Activated naive CD8-positive, alpha-beta T cell (primary cell): Measurements from ENCODE around the gene TGFB3.
A peak's percentile ranks its signal among the peaks of the same experiment; 100 is the strongest.

Experiments used
- H3K27ac Mint-ChIP-seq: one replicate; pipeline ENCODE4 v1.8.0; 2021; ENCODE audit warnings: mixed read lengths
- H3K27me3 Mint-ChIP-seq: one replicate; pipeline ENCODE4 v1.8.0; 2021; ENCODE audit warnings: mixed read lengths
- H3K36me3 Mint-ChIP-seq: one replicate; pipeline ENCODE4 v1.8.0; 2021; ENCODE audit warnings: mixed read lengths
- H3K4me1 Mint-ChIP-seq: one replicate; pipeline ENCODE4 v1.8.0; 2021; ENCODE audit warnings: low read depth, mixed read lengths
- H3K4me3 Mint-ChIP-seq: one replicate; pipeline ENCODE4 v1.8.0; 2021; ENCODE audit warnings: mild to moderate bottlenecking, mixed read lengths
- H3K9me3 Mint-ChIP-seq: one replicate; pipeline ENCODE4 v1.8.0; 2021; ENCODE audit warnings: low read depth, mixed read lengths

The TGFB3 gene

GRCh38 chr14:75979071-75979571 lies 2.7 kb downstream of the TGFB3 start:
- Mint-ChIP-seq H3K9me3 (no peaks in the 10 kb centered on the region), H3K4me3 (no peak overlapping the region), H3K27ac (no peak overlapping the region), H3K27me3 (no peaks in the 10 kb centered on the region), H3K36me3 (no peaks in the 10 kb centered on the region), H3K4me1 (peaks cover 34% of the 10 kb centered on the region)

- Mint-ChIP-seq H3K9me3 (no peaks in the 10 kb centered on the region), H3K27me3 (no peaks in the 10 kb centered on the region), H3K27ac (no peak overlapping the region), H3K4me1 (peaks cover 34% of the 10 kb centered on the region), H3K36me3 (no peaks in the 10 kb centered on the region), H3K4me3 (peak overlapping the region; percentile 7)
These were observed 3.5 kb downstream of the TGFB3 start for GRCh38 chr14:75978249-75978731.

- no peak overlapping the region for H3K27ac Mint-ChIP-seq
- no peaks in the 10 kb centered on the region for H3K36me3 Mint-ChIP-seq
- H3K27me3 Mint-ChIP-seq = no peaks in the 10 kb centered on the region
- H3K4me3 Mint-ChIP-seq = no peak overlapping the region
- H3K9me3 Mint-ChIP-seq = no peaks in the 10 kb centered on the region
- peaks cover 32% of the 10 kb centered on the region for H3K4me1 Mint-ChIP-seq
These were observed 4.2 kb downstream of the TGFB3 start for GRCh38 chr14:75977582-75977943.

- Mint-ChIP-seq H3K4me1 (peaks cover 32% of the 10 kb centered on the region), H3K27ac (no peak overlapping the region), H3K9me3 (no peaks in the 10 kb centered on the region), H3K36me3 (no peaks in the 10 kb centered on the region), H3K4me3 (no peak overlapping the region), H3K27me3 (no peaks in the 10 kb centered on the region)
These were observed 4.8 kb downstream of the TGFB3 start for GRCh38 chr14:75976826-75977581.

- H3K27me3 Mint-ChIP-seq = no peaks in the 10 kb centered on the region
- no peaks in the 10 kb centered on the region for H3K4me1 Mint-ChIP-seq
- H3K27ac Mint-ChIP-seq = no peak overlapping the region
- H3K36me3 Mint-ChIP-seq = peaks cover 3% of the 10 kb centered on the region
- no peaks in the 10 kb centered on the region for H3K9me3 Mint-ChIP-seq
- no peak overlapping the region for H3K4me3 Mint-ChIP-seq
These were observed 8.9 kb downstream of the TGFB3 start for GRCh38 chr14:75972801-75973421.

- Mint-ChIP-seq H3K36me3 (peaks cover 4% of the 10 kb centered on the region), H3K4me3 (no peak overlapping the region), H3K27ac (no peak overlapping the region), H3K9me3 (no peaks in the 10 kb centered on the region), H3K27me3 (no peaks in the 10 kb centered on the region), H3K4me1 (no peaks in the 10 kb centered on the region)
These were observed 10.3 kb downstream of the TGFB3 start for GRCh38 chr14:75971509-75971908.

- Mint-ChIP-seq H3K9me3 (no peaks in the 10 kb centered on the region), H3K4me3 (no peak overlapping the region), H3K27me3 (no peaks in the 10 kb centered on the region), H3K27ac (no peak overlapping the region), H3K36me3 (peaks cover 9% of the 10 kb centered on the region), H3K4me1 (no peaks in the 10 kb centered on the region)
These were observed 10.8 kb downstream of the TGFB3 start for GRCh38 chr14:75970989-75971388.

- H3K36me3 Mint-ChIP-seq = peaks cover 11% of the 10 kb centered on the region
- H3K9me3 Mint-ChIP-seq = no peaks in the 10 kb centered on the region
- no peak overlapping the region for H3K4me3 Mint-ChIP-seq
- H3K27me3 Mint-ChIP-seq = no peaks in the 10 kb centered on the region
- no peak overlapping the region for H3K27ac Mint-ChIP-seq
- H3K4me1 Mint-ChIP-seq = no peaks in the 10 kb centered on the region
These were observed 11.9 kb downstream of the TGFB3 start for GRCh38 chr14:75969891-75970290.

- H3K4me3 Mint-ChIP-seq = no peak overlapping the region
- peaks cover 11% of the 10 kb centered on the region for H3K36me3 Mint-ChIP-seq
- H3K27ac Mint-ChIP-seq = no peak overlapping the region
- no peaks in the 10 kb centered on the region for H3K9me3 Mint-ChIP-seq
- no peaks in the 10 kb centered on the region for H3K27me3 Mint-ChIP-seq
- H3K4me1 Mint-ChIP-seq = no peaks in the 10 kb centered on the region
These were observed 12.7 kb downstream of the TGFB3 start for GRCh38 chr14:75969126-75969525.

GRCh38 chr14:75968456-75968855 lies 13.3 kb downstream of the TGFB3 start:
- Mint-ChIP-seq H3K9me3 (no peaks in the 10 kb centered on the region), H3K4me1 (no peaks in the 10 kb centered on the region), H3K36me3 (peaks cover 11% of the 10 kb centered on the region)

GRCh38 chr14:75967866-75968265 lies 13.9 kb downstream of the TGFB3 start:
- Mint-ChIP-seq H3K4me3 (no peak overlapping the region), H3K27ac (no peak overlapping the region), H3K36me3 (peaks cover 11% of the 10 kb centered on the region), H3K4me1 (no peaks in the 10 kb centered on the region), H3K9me3 (no peaks in the 10 kb centered on the region), H3K27me3 (no peaks in the 10 kb centered on the region)

More at GRCh38 chr14:75968456-75968855, 13.3 kb downstream of the TGFB3 start:
- Mint-ChIP-seq H3K27me3 (no peaks in the 10 kb centered on the region), H3K27ac (no peak overlapping the region), H3K4me3 (no peak overlapping the region)

GRCh38 chr14:75961662-75962061 lies 20.1 kb downstream of the TGFB3 start:
- Mint-ChIP-seq H3K27me3 (no peaks in the 10 kb centered on the region), H3K9me3 (no peaks in the 10 kb centered on the region), H3K4me3 (no peak overlapping the region), H3K4me1 (no peaks in the 10 kb centered on the region), H3K36me3 (peaks cover 12% of the 10 kb centered on the region), H3K27ac (no peak overlapping the region)

- Mint-ChIP-seq H3K4me3 (no peak overlapping the region), H3K36me3 (peaks cover 3% of the 10 kb centered on the region), H3K9me3 (no peaks in the 10 kb centered on the region), H3K4me1 (no peaks in the 10 kb centered on the region), H3K27me3 (no peaks in the 10 kb centered on the region), H3K27ac (no peak overlapping the region)
These were observed 21.6 kb downstream of the TGFB3 start for GRCh38 chr14:75960231-75960630.

- no peaks in the 10 kb centered on the region for H3K4me1 Mint-ChIP-seq
These were observed 22.8 kb downstream of the TGFB3 start for GRCh38 chr14:75959031-75959430.

GRCh38 chr14:75952489-75952888 lies 29.3 kb downstream of the TGFB3 start:
- no peaks in the 10 kb centered on the region for H3K4me1 Mint-ChIP-seq
- H3K27me3 Mint-ChIP-seq = no peaks in the 10 kb centered on the region
- no peak overlapping the region for H3K4me3 Mint-ChIP-seq
- H3K36me3 Mint-ChIP-seq = peaks cover 8% of the 10 kb centered on the region
- H3K9me3 Mint-ChIP-seq = peaks cover 9% of the 10 kb centered on the region
- no peak overlapping the region for H3K27ac Mint-ChIP-seq

More at GRCh38 chr14:75959031-75959430, 22.8 kb downstream of the TGFB3 start:
- H3K9me3 Mint-ChIP-seq = no peaks in the 10 kb centered on the region
- peaks cover 5% of the 10 kb centered on the region for H3K36me3 Mint-ChIP-seq
- no peak overlapping the region for H3K27ac Mint-ChIP-seq
- no peaks in the 10 kb centered on the region for H3K27me3 Mint-ChIP-seq
- H3K4me3 Mint-ChIP-seq = no peak overlapping the region
